Colonic mucosa (tissue), 4 donors: ENCODE data around the gene TMCC2. TPM values are rescaled to one million over a fixed set of nuclear protein-coding genes. Genes with fewer than 3 reads are reported as not detected.

Experiments
- DNase-seq: peaks from one replicate; pipeline ENCODE4 v3.0.0-alpha.2; 2020
- H3K27ac ChIP-seq: fragments of 200-600 bp; one replicate; pipeline ENCODE4 v1.8.0; 2021
- H3K27me3 ChIP-seq: fragments of 200-600 bp; one replicate; pipeline ENCODE4 v1.8.0; 2021
- H3K36me3 ChIP-seq: fragments of 200-600 bp; one replicate; pipeline ENCODE4 v1.8.0; 2021
- H3K4me1 ChIP-seq: fragments of 200-600 bp; one replicate; pipeline ENCODE4 v1.8.0; 2021; ENCODE audit warnings: mild to moderate bottlenecking
- H3K4me3 ChIP-seq: fragments of 200-600 bp; one replicate; pipeline ENCODE4 v1.8.0; 2021
- H3K9ac ChIP-seq, 2 donors: one replicate each; pipeline ENCODE4 v1.7.0; 2013; ENCODE audit warnings: control low read depth in 2 of 2, low read depth in 2 of 2, low read length in 2 of 2
- H3K9me3 ChIP-seq: fragments of 200-600 bp; one replicate; pipeline ENCODE4 v1.8.0; 2021
- intact Hi-C: fragments of 100-400 bp; cut with DNase I; formaldehyde crosslinking; loops from one replicate; pipeline ENCODE4 v1.14.1; 2022
- total RNA-seq, 2 donors: library from RNA; stranded (reverse); fragmentation: NEBNext Ultra II Directional in 1 of 2; extraction: Animal tissue kit (Norgen Biotek cat#: 25700) in 1 of 2; gene quantifications; one replicate each; pipeline ENCODE4 v1.2.1, GENCODE V29; 2021
- TF ChIP-seq, protein P1 (sequence below): fragments of 200-600 bp; IDR thresholded peaks from one replicate; pipeline ENCODE4 v1.8.0; 2022; ENCODE audit warnings: antibody characterized with exemption, mild to moderate bottlenecking
- donor health status: healthy.
- donor health status: DM: no; HTN: no; CAD: no.
- donor health status: DM: no; HTN: no; CAD: no.

The TMCC2 gene
- total RNA-seq, 2 donors from 2014 or later: 0.25 to 0.88 TPM

DNA sequence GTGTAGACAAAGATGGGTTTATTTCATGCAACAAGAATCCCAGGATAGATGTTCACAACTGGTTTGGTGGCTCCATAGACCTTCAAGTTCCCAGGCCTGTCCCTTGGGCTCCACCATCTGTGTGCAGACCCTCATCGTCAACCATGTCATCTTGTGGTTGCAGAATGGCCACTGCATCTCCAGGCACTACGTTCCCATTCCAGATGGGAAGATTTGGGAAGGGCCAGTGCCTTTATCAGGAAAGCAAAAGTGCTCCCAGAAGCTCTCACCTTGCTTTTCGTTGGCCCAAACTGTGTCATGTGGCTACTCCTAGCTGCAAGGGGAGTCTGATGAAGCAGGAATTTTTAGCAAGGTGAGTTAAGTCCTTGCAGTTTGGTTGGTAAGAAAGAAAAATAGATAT, 12.8 kb downstream of the TMCC2 start:
- H3K9me3 ChIP-seq: no peaks in the 10 kb centered on the region
- TF ChIP-seq, protein P1, sequence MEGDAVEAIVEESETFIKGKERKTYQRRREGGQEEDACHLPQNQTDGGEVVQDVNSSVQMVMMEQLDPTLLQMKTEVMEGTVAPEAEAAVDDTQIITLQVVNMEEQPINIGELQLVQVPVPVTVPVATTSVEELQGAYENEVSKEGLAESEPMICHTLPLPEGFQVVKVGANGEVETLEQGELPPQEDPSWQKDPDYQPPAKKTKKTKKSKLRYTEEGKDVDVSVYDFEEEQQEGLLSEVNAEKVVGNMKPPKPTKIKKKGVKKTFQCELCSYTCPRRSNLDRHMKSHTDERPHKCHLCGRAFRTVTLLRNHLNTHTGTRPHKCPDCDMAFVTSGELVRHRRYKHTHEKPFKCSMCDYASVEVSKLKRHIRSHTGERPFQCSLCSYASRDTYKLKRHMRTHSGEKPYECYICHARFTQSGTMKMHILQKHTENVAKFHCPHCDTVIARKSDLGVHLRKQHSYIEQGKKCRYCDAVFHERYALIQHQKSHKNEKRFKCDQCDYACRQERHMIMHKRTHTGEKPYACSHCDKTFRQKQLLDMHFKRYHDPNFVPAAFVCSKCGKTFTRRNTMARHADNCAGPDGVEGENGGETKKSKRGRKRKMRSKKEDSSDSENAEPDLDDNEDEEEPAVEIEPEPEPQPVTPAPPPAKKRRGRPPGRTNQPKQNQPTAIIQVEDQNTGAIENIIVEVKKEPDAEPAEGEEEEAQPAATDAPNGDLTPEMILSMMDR: no peak
- H3K4me3 ChIP-seq: no peak overlapping the region
- no peak for DNase-seq
- H3K9ac ChIP-seq: no peak overlapping the region
- H3K4me1 ChIP-seq: no peaks in the 10 kb centered on the region
- H3K27ac ChIP-seq: no peak overlapping the region
- intact Hi-C loops: no loop called here
- H3K27me3 ChIP-seq: no peaks in the 10 kb centered on the region
- no peaks in the 10 kb centered on the region for H3K36me3 ChIP-seq

DNA sequence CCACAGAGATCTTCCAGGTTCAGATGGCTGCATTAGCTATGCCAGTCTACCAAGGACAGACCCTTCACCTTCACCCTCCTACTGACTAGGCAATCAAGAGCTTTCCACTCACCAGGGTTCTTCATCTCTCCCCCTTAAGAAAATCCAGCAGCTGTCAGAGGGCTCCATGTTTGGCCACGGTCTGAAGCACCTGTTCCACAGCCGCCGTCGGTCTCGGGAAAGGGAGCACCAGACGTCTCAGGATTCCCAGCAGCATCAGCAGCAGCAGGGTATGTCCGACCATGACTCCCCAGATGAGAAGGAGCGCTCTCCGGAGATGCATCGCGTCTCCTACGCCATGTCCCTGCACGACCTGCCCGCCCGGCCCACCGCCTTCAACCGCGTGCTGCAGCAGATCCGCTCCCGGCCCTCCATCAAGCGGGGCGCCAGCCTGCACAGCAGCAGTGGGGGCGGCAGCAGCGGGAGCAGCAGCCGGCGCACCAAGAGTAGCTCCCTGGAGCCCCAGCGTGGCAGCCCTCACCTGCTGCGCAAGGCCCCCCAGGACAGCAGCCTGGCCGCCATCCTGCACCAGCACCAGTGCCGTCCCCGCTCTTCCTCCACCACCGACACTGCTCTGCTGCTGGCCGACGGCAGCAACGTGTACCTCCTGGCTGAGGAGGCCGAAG, 13.8 kb downstream of the TMCC2 start:
- H3K27me3 ChIP-seq: no peaks in the 10 kb centered on the region
- H3K9me3 ChIP-seq: no peaks in the 10 kb centered on the region
- intact Hi-C loops: no loop called here
- no peak overlapping the region for H3K27ac ChIP-seq
- H3K9ac ChIP-seq: no peak overlapping the region
- H3K36me3 ChIP-seq: no peaks in the 10 kb centered on the region
- no peaks in the 10 kb centered on the region for H3K4me1 ChIP-seq
- H3K4me3 ChIP-seq: no peak overlapping the region
- no peak for DNase-seq
- TF ChIP-seq, protein P1: no peak

DNA sequence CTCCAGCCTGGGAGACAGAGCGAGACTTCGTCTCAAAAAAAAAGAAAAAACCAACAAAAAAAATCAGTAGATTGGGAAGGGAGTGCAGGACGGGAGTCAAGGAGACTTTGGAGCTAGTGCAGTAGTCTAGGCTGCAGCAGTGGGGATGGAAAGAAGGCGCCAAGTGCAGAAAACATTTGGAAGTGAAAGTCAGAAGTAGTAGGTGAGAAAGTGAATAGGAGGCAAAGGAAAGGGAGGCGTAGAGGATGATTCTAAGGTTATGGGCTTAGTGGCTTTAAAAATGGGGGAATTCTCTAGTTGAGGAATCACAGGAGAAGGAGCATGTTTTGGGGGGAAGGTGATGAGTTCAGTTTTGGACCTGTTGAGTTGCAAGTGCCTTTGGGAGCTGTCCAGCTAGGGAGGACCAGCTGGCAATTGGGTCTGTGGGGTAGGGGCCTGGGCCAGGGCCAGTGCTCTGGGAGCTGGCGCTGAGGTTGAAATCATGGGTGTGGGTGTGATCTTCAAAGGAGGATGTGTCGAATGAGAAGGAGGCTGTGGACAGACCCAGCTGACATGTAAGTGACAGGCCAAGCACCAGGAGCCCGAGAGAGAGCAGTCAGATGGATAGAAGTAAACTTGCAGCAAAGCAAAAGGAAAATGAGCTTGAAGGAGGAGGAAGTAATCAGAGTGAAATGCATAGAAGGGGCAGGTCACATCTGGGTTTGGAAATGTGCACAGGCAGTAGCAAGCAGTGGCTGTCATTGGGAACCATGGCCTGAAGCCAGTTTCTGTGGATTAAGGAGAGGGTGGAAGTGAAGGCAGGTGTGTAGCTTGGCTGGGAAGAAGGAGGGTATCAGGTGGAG, 15.8 kb downstream of the TMCC2 start:
- no peak overlapping the region for H3K27ac ChIP-seq
- TF ChIP-seq, protein P1: no peak
- no peaks in the 10 kb centered on the region for H3K4me1 ChIP-seq
- no peaks in the 10 kb centered on the region for H3K9me3 ChIP-seq
- H3K36me3 ChIP-seq: no peaks in the 10 kb centered on the region
- no peak for DNase-seq
- no peak overlapping the region for H3K9ac ChIP-seq
- intact Hi-C loops: no loop called here
- no peaks in the 10 kb centered on the region for H3K27me3 ChIP-seq
- no peak overlapping the region for H3K4me3 ChIP-seq

DNA sequence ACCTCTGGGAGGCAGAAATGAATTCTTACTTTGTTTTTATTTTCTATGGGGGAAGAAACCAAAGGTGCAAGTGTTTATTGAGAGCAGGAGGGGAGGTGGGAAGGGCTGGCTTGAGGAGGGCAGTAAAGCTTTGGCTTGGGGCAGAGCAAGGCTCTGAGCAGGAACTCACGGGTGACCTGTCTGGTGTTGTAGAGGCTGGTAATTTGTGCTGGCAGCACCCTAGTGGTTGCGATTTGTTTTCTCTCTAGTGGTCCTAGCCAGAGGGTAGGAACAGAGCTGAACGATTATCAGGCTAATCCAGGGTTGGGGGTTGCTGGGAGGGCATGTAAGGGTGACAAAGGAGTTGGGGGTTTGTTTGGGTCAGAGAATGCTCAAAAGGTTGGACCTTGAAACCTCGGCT, 16.6 kb downstream of the TMCC2 start:
- no peaks in the 10 kb centered on the region for H3K36me3 ChIP-seq
- no peaks in the 10 kb centered on the region for H3K27me3 ChIP-seq
- no peak overlapping the region for H3K9ac ChIP-seq
- TF ChIP-seq, protein P1: no peak
- H3K4me3 ChIP-seq: no peak overlapping the region
- intact Hi-C loops: no loop called here
- H3K4me1 ChIP-seq: no peaks in the 10 kb centered on the region
- no peak for DNase-seq
- no peak overlapping the region for H3K27ac ChIP-seq
- no peaks in the 10 kb centered on the region for H3K9me3 ChIP-seq

DNA sequence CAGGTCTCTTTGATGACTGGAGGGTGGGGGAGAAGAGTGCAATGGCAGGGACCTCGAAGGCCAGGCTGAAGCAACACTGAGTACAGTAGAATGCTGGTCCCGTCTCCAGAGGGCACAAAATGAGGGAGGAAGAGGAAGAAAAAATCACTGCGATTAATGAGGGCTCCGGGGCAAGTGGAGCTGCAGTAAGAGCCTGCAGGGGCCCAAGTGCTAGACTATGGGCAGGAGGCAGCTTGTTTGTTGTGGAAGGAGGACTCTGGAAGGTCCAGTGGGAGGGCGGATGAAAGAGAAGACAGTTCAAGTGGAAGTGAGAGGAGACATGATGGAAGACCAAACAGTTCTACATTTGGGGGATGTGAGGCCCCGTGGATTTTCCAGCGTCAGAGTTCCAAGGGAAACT, 17.4 kb downstream of the TMCC2 start:
- TF ChIP-seq, protein P1: no peak
- no peaks in the 10 kb centered on the region for H3K9me3 ChIP-seq
- H3K9ac ChIP-seq: no peak overlapping the region
- H3K27me3 ChIP-seq: no peaks in the 10 kb centered on the region
- intact Hi-C loops: no loop called here
- H3K36me3 ChIP-seq: no peaks in the 10 kb centered on the region
- H3K4me3 ChIP-seq: no peak overlapping the region
- H3K4me1 ChIP-seq: no peaks in the 10 kb centered on the region
- H3K27ac ChIP-seq: no peak overlapping the region
- DNase-seq: no peak
